B cell (primary cell): Measurements from ENCODE around the gene NRAP. TPM values are rescaled to one million over a fixed set of nuclear protein-coding genes. Genes with fewer than 3 reads are reported as not detected.

Experiments used
- ATAC-seq: fragments of 200-7000 bp; cut with Tn5 transposase; one replicate; pipeline ENCODE4 v1.10.0; 2021; ENCODE audit warnings: low read depth, mild to moderate bottlenecking, moderate number of reproducible peaks, moderate library complexity
- CTCF ChIA-PET: fragments of 350-600 bp; sonication (Branson Sonifier 250); formaldehyde crosslinking; loops from one replicate; lab custom pipeline; 2021; ENCODE audit warnings: antibody characterized with exemption, inconsistent platforms; lab: Charles Lee
- POLR2A ChIA-PET: fragments of 350-600 bp; sonication (Branson Sonifier 250); formaldehyde crosslinking; loops from one replicate; lab custom pipeline; 2021; ENCODE audit warnings: antibody characterized with exemption; lab: Charles Lee
- DNase-seq: peaks from one replicate; pipeline ENCODE4 v3.0.0; 2013
- H2AFZ ChIP-seq: 2 replicates; pipeline ENCODE4 v1.6.1; 2012; ENCODE audit warnings: mild to moderate bottlenecking, low read depth, low read length; ENCODE audit not compliant: insufficient read depth, poor library complexity, severe bottlenecking
- H3K27ac ChIP-seq, 2 donors: 1 replicate in 1 of 2; 2 replicates in 1 of 2; pipeline ENCODE4 v1.5.1; 2012 to 2013; ENCODE audit warnings: low read length in 2 of 2, mild to moderate bottlenecking in 2 of 2, moderate library complexity in 1 of 2
- H3K27me3 ChIP-seq, 4 experiments: fragments of 200-600 bp in 1 of 4; sonication (generic) in 1 of 4; replicated peaks in 1 of 4; 1 replicate in 2 of 4; 2 replicates in 2 of 4; pipeline versions ENCODE4 v1.6.1 to v1.7.0; 2013 to 2016; ENCODE audit warnings: low read length in 3 of 4, mild to moderate bottlenecking in 2 of 4, mixed read lengths in 1 of 4, moderate library complexity in 1 of 4; ENCODE audit not compliant: insufficient read depth in 4 of 4, control insufficient read depth in 3 of 4; ENCODE audit errors: control extremely low read depth in 1 of 4
- H3K36me3 ChIP-seq, 2 experiments: replicated peaks in 1 of 2; 1 replicate in 1 of 2; 2 replicates in 1 of 2; pipeline versions ENCODE4 v1.6.1 to v1.7.1; 2013; ENCODE audit warnings: low read length in 1 of 2; ENCODE audit not compliant: insufficient read depth in 2 of 2, control insufficient read depth in 1 of 2; ENCODE audit errors: control extremely low read depth in 1 of 2, extremely low read depth in 1 of 2
- H3K4me1 ChIP-seq, 2 donors: fragments of 200-600 bp in 1 of 2; sonication (generic) in 1 of 2; 1 replicate in 1 of 2; 2 replicates in 1 of 2; pipeline versions ENCODE4 v1.5.1 to v1.6.1; 2013 to 2017; ENCODE audit warnings: low read length in 2 of 2; ENCODE audit not compliant: control insufficient read depth in 2 of 2, insufficient read depth in 2 of 2
- H3K4me2 ChIP-seq: replicated peaks from 2 replicates; pipeline ENCODE3; 2012; ENCODE audit warnings: mild to moderate bottlenecking, low read depth, low read length; ENCODE audit not compliant: poor library complexity, severe bottlenecking
- H3K4me3 ChIP-seq, 5 experiments: fragments of 200-600 bp in 1 of 5; sonication (generic) in 1 of 5; 1 replicate in 3 of 5; 2 replicates in 2 of 5; pipeline versions ENCODE4 v1.5.1 to v1.7.0; 2011 to 2016; ENCODE audit warnings: low read length in 4 of 5, mild to moderate bottlenecking in 4 of 5, low read depth in 2 of 5, control low read depth in 1 of 5, moderate library complexity in 1 of 5; ENCODE audit not compliant: insufficient read depth in 1 of 5; ENCODE audit errors: control extremely low read depth in 1 of 5, extremely low read depth in 1 of 5
- H3K79me2 ChIP-seq: fragments of 200-600 bp; sonication (generic); one replicate; pipeline ENCODE4 v1.6.0; 2016; ENCODE audit warnings: low read length; ENCODE audit not compliant: control insufficient read depth, insufficient read depth
- H3K9ac ChIP-seq: fragments of 200-600 bp; sonication (generic); 2 replicates; pipeline ENCODE4 v1.6.1; 2017; ENCODE audit warnings: mild to moderate bottlenecking, low read length, moderate library complexity
- H3K9me3 ChIP-seq, 3 donors: one replicate each; pipeline versions ENCODE4 v1.6.1 to v1.7.1; 2013; ENCODE audit warnings: low read length in 2 of 3; ENCODE audit not compliant: control insufficient read depth in 2 of 3, insufficient read depth in 1 of 3; ENCODE audit errors: control extremely low read depth in 1 of 3
- H4K20me1 ChIP-seq: 2 replicates; pipeline ENCODE4 v1.6.0; 2012; ENCODE audit warnings: mild to moderate bottlenecking, low read length; ENCODE audit not compliant: insufficient read depth, control insufficient read depth, poor library complexity, severe bottlenecking
- H3K27ac Mint-ChIP-seq: one replicate; pipeline ENCODE4 v1.8.0; 2021; ENCODE audit warnings: mixed read lengths
- H3K27me3 Mint-ChIP-seq: one replicate; pipeline ENCODE4 v1.8.0; 2021; ENCODE audit warnings: mixed read lengths
- H3K4me1 Mint-ChIP-seq: one replicate; pipeline ENCODE4 v1.8.0; 2021; ENCODE audit warnings: mixed read lengths
- H3K4me3 Mint-ChIP-seq: one replicate; pipeline ENCODE4 v1.8.0; 2021; ENCODE audit warnings: mixed read lengths
- H3K9me3 Mint-ChIP-seq: one replicate; pipeline ENCODE4 v1.8.0; 2022; ENCODE audit warnings: mixed read lengths; ENCODE audit not compliant: insufficient read depth
- CTCF ChIP-seq: fragments of 200-600 bp; IDR thresholded peaks from one replicate; pipeline ENCODE4 v1.8.0; 2022; ENCODE audit warnings: antibody characterized with exemption, mild to moderate bottlenecking
- EZH2 ChIP-seq: IDR thresholded peaks from 2 replicates; pipeline ENCODE4 v1.6.1; 2012; ENCODE audit warnings: borderline replicate concordance, low read depth, mild to moderate bottlenecking, moderate library complexity, low read length; ENCODE audit not compliant: insufficient read depth, poor library complexity, severe bottlenecking
- WGBS: methylation state at CpG from one replicate; pipeline ENCODE4 v1.1.5; 2013; ENCODE audit warnings: missing lambda C conversion rate; ENCODE audit not compliant: insufficient coverage; 5-methylcytosine and 5-hydroxymethylcytosine counted together
- intact Hi-C: fragments of 100-400 bp; cut with micrococcal nuclease; formaldehyde crosslinking; loops from one replicate; pipeline ENCODE4 v1.10.0; 2022
- polyA plus RNA-seq: library from polyadenylated mRNA; depleted of rRNA; stranded (reverse); fragments of >200 nt; gene quantifications from 2 replicates; pipeline ENCODE4 v1.2.3, GENCODE V29; 2012
- total RNA-seq, 2 donors: library from RNA; stranded (reverse); fragments of 120-200 nt in 1 of 2; gene quantifications; 1 replicate in 1 of 2; 2 replicates in 1 of 2; pipeline versions ENCODE4 v1.2.3 to v1.2.4, GENCODE V29; 2013 to 2022

The NRAP gene
- total and polyA plus RNA-seq, 2 donors (not counting 1 experiment from before 2014, with no cell fraction given), result not detected

DNA sequence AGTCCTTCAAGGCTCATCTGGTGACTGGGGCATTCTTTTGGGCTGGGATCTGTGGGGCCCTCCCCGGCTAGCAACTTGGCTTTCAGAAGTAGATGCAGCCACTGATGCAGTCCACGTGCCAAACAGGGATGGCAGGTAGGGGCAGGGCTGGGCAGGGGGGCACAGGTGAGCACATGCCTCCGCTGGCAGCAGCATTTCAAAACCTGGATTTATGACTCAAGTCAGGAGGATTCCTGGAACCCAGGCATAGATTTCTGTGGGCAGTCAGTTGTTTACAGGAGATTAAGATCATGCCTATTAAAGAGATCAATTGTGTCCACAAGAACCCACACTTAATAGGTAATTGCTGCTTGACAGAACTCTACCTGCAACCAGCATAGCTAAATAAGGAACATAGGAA is 111.8 kb downstream of the NRAP start:
- intact Hi-C loops, result no loop called here
- Histone ChIP-seq H3K27ac (no peak overlapping the region), H3K4me2 (no peak overlapping the region), H3K4me3 (no peak overlapping the region), H3K9me3 (no peaks in the 10 kb centered on the region), H4K20me1 (no peaks in the 10 kb centered on the region), H3K36me3 (no peaks in the 10 kb centered on the region), H3K9ac (no peak overlapping the region), H3K79me2 (no peaks in the 10 kb centered on the region), H3K4me1 (no peaks in the 10 kb centered on the region), H3K27me3 (peaks cover 0 to 6% (median 0%) of the 10 kb centered on the region in 4 experiments), H2AFZ (no peak overlapping the region)
- POLR2A ChIA-PET, result no interaction called here
- DNase-seq, result no peak
- TF ChIP-seq CTCF (no peak), EZH2 (no peak)
- ATAC-seq, result no peak
- 97% methylated on average over 3 of the region's 3 CpGs for WGBS
- CTCF ChIA-PET, result no interaction called here
- Mint-ChIP-seq H3K9me3 (no peaks in the 10 kb centered on the region), H3K4me1 (no peaks in the 10 kb centered on the region), H3K27me3 (peaks cover 9% of the 10 kb centered on the region), H3K27ac (no peak overlapping the region), H3K4me3 (no peak overlapping the region)

GRCh38 chr10:113550365-113550764 is 113.5 kb downstream of the NRAP start:
- Mint-ChIP-seq H3K4me3 (no peak overlapping the region), H3K4me1 (no peaks in the 10 kb centered on the region), H3K27ac (no peak overlapping the region), H3K27me3 (peaks cover 6% of the 10 kb centered on the region), H3K9me3 (no peaks in the 10 kb centered on the region)
- H3K79me2 ChIP-seq, result no peaks in the 10 kb centered on the region
- ATAC-seq (no peak), DNase-seq (no peak)
- no peak overlapping the region for H3K9ac ChIP-seq
- no peaks in the 10 kb centered on the region for H3K27me3 ChIP-seq
- TF ChIP-seq CTCF (no peak), EZH2 (no peak)
- H2AFZ ChIP-seq, result no peak overlapping the region
- H3K4me2 ChIP-seq, result no peak overlapping the region
- ChIA-PET POLR2A (no interaction called here), CTCF (no interaction called here)
- H3K36me3 ChIP-seq, result no peaks in the 10 kb centered on the region
- WGBS, result 69% methylated on average over 6 of the region's 6 CpGs
- no peaks in the 10 kb centered on the region for H3K9me3 ChIP-seq
- intact Hi-C loops, result no loop called here
- no peaks in the 10 kb centered on the region for H4K20me1 ChIP-seq
- H3K4me3 ChIP-seq, result no peak overlapping the region
- no peak overlapping the region for H3K27ac ChIP-seq
- H3K4me1 ChIP-seq, result no peaks in the 10 kb centered on the region
